Stimulated activated naive CD8-positive, alpha-beta T cell treated with anti-CD3 and anti-CD28 coated beads, Interleukin-15, Interleukin-2, amounts not matched to agents 100 ng/mL and 50 ng/mL, for 24 hours (primary cell): Measurements from ENCODE around the gene ARHGAP23.
A peak's percentile ranks its signal among the peaks of the same experiment; 100 is the strongest.

ENCODE experiments used
- H3K27ac Mint-ChIP-seq: one replicate; pipeline ENCODE4 v1.8.0; 2021; ENCODE audit warnings: mild to moderate bottlenecking, mixed read lengths
- H3K27me3 Mint-ChIP-seq: one replicate; pipeline ENCODE4 v1.8.0; 2021; ENCODE audit warnings: mixed read lengths
- H3K36me3 Mint-ChIP-seq: one replicate; pipeline ENCODE4 v1.8.0; 2021; ENCODE audit warnings: low read depth, mixed read lengths
- H3K4me1 Mint-ChIP-seq: one replicate; pipeline ENCODE4 v1.8.0; 2021; ENCODE audit warnings: low read depth, mixed read lengths
- H3K4me3 Mint-ChIP-seq: one replicate; pipeline ENCODE4 v1.8.0; 2021; ENCODE audit warnings: mild to moderate bottlenecking, mixed read lengths
- H3K9me3 Mint-ChIP-seq: one replicate; pipeline ENCODE4 v1.8.0; 2021; ENCODE audit warnings: mixed read lengths

The ARHGAP23 gene

DNA sequence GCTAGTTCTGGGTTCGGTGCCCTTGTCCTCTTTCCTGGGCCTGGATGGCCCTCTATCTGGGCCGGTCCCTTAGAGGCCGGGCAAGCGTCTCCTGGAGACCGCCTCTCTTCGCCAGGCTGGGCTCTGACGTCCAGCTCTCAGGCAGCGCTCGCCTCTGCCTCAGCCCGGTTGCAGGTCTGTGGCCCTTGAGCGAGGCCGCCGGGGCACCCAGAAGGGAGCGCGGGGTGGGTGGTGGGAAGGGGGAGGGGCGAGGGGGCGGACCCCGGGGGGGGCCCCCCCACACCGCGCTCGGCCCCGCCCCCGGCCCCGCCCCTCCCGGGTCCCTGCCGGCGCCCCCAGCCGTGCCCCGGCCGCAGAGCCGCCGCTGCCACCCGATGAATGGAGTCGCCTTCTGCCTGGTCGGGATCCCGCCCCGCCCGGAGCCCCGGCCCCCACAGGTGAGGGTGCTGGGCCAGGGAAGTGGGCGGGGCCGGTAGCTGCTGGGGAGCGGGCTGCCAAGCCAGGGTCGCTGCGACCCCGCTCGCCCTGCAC lies at the start of gene ARHGAP23:
Gene ARHGAP23 (plus strand): TSS at position 353 of the 531 bp plus-strand sequence. CDS start 22 bp downstream, at position 375.
- no peaks in the 10 kb centered on the region for H3K36me3 Mint-ChIP-seq

GRCh38 chr17:38379448-38379847 lies 48.8 kb upstream of the ARHGAP23 start:
- H3K27ac Mint-ChIP-seq = no peak overlapping the region
- H3K27me3 Mint-ChIP-seq = no peaks in the 10 kb centered on the region
- H3K4me3 Mint-ChIP-seq = no peak overlapping the region

More for the DNA sequence above, at the start of gene ARHGAP23:
- H3K9me3 Mint-ChIP-seq = no peaks in the 10 kb centered on the region
- peaks cover 25% of the 10 kb centered on the region for H3K4me1 Mint-ChIP-seq
- H3K27me3 Mint-ChIP-seq = peaks cover 35% of the 10 kb centered on the region
- H3K4me3 Mint-ChIP-seq = peak within 1 kb of the TSS; percentile 69
- H3K27ac Mint-ChIP-seq = peak within 1 kb of the TSS; percentile 61

GRCh38 chr17:38395090-38395489 lies 33.2 kb upstream of the ARHGAP23 start:
- no peaks in the 10 kb centered on the region for H3K27me3 Mint-ChIP-seq
- H3K36me3 Mint-ChIP-seq = peaks cover 33% of the 10 kb centered on the region
- H3K27ac Mint-ChIP-seq = no peak overlapping the region
- no peak overlapping the region for H3K4me3 Mint-ChIP-seq
- H3K4me1 Mint-ChIP-seq = no peaks in the 10 kb centered on the region
- H3K9me3 Mint-ChIP-seq = no peaks in the 10 kb centered on the region

More at GRCh38 chr17:38379448-38379847, 48.8 kb upstream of the ARHGAP23 start:
- Mint-ChIP-seq H3K4me1 (no peaks in the 10 kb centered on the region), H3K36me3 (peaks cover 29% of the 10 kb centered on the region), H3K9me3 (no peaks in the 10 kb centered on the region)

DNA sequence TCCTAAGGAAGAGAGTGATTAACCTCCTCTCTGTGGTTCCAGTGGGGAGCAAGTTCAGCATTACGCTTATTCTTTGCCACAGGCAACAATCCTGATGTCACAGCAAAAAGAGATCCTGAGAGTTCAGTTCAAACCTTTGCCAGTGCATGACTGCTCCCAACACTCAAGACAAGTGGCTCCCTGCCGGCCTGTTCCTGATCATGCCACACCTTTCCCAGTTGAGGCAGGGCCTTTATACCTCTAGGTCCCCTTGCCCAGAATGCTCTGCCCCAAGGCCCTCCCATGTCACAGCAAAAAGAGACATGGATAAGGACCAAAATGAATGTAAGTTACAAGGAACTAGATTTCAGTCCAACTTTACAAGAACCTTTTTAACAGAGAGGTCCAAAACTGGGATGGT lies 31.0 kb upstream of the ARHGAP23 start:
- Mint-ChIP-seq H3K4me1 (no peaks in the 10 kb centered on the region), H3K27ac (no peak overlapping the region), H3K4me3 (no peak overlapping the region), H3K36me3 (peaks cover 34% of the 10 kb centered on the region), H3K27me3 (no peaks in the 10 kb centered on the region), H3K9me3 (no peaks in the 10 kb centered on the region)

GRCh38 chr17:38400286-38400685 lies 28.0 kb upstream of the ARHGAP23 start:
- Mint-ChIP-seq H3K4me3 (no peak overlapping the region), H3K36me3 (peaks cover 32% of the 10 kb centered on the region), H3K4me1 (no peaks in the 10 kb centered on the region), H3K9me3 (no peaks in the 10 kb centered on the region), H3K27ac (no peak overlapping the region), H3K27me3 (no peaks in the 10 kb centered on the region)

- Mint-ChIP-seq H3K36me3 (peaks cover 20% of the 10 kb centered on the region), H3K27me3 (no peaks in the 10 kb centered on the region), H3K4me3 (no peak overlapping the region), H3K4me1 (no peaks in the 10 kb centered on the region), H3K27ac (no peak overlapping the region), H3K9me3 (no peaks in the 10 kb centered on the region)
Measured at GRCh38 chr17:38401459-38401858, 26.8 kb upstream of the ARHGAP23 start.

- Mint-ChIP-seq H3K9me3 (no peaks in the 10 kb centered on the region), H3K27ac (no peak overlapping the region), H3K36me3 (peaks cover 9% of the 10 kb centered on the region), H3K27me3 (no peaks in the 10 kb centered on the region), H3K4me3 (no peak overlapping the region), H3K4me1 (no peaks in the 10 kb centered on the region)
Measured at GRCh38 chr17:38402897-38403296, 25.4 kb upstream of the ARHGAP23 start.

GRCh38 chr17:38403491-38403890 lies 24.8 kb upstream of the ARHGAP23 start:
- Mint-ChIP-seq H3K27ac (no peak overlapping the region), H3K36me3 (peaks cover 8% of the 10 kb centered on the region), H3K4me3 (no peak overlapping the region), H3K9me3 (no peaks in the 10 kb centered on the region), H3K27me3 (no peaks in the 10 kb centered on the region), H3K4me1 (no peaks in the 10 kb centered on the region)

DNA sequence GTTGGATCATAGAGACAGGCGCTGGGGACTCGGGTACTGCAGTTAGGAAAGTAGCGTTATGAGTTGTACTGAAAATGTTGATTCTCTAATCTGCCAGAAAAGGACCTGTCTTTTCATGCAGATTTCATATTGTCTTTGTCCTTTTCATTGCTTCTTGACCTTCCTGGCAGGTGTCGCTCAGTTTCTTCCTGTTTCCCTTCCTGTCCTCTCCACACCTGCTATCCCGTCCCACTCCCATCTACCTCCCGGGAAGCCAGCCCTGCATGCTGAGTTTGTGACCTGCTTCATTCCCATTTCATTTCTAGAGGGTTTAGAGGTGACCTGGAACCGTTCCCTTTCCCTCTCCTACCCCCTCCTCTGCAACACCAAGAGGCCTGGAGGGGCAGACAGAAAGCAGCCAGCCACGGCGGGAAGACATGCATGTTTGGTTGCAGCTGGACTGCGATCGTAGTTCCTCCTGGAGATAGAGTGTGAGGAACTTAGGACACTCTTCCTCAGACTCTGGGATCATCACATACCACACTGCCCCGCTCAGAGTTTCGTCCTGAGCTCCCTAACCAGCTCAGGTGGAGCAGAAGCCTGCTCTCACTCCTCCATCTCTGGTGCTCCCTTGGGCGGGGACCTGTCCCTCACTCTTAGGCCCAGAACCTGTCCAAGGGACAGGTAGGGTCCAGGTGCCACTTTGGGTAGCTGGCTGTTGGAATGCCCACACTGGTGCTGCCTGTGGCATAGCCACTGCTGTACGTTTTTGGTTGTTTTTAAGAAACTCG lies 23.9 kb upstream of the ARHGAP23 start:
- Mint-ChIP-seq H3K4me3 (no peak overlapping the region), H3K4me1 (no peaks in the 10 kb centered on the region), H3K27me3 (no peaks in the 10 kb centered on the region), H3K36me3 (peaks cover 6% of the 10 kb centered on the region), H3K9me3 (no peaks in the 10 kb centered on the region), H3K27ac (no peak overlapping the region)

GRCh38 chr17:38405654-38406053 lies 22.6 kb upstream of the ARHGAP23 start:
- Mint-ChIP-seq H3K27me3 (no peaks in the 10 kb centered on the region), H3K27ac (no peak overlapping the region), H3K9me3 (no peaks in the 10 kb centered on the region), H3K36me3 (peaks cover under 1% of the 10 kb centered on the region), H3K4me1 (no peaks in the 10 kb centered on the region), H3K4me3 (no peak overlapping the region)

GRCh38 chr17:38410201-38410600 lies 18.1 kb upstream of the ARHGAP23 start:
- Mint-ChIP-seq H3K9me3 (no peaks in the 10 kb centered on the region), H3K4me1 (peaks cover 2% of the 10 kb centered on the region), H3K27me3 (peaks cover 5% of the 10 kb centered on the region), H3K4me3 (no peak overlapping the region), H3K27ac (no peak overlapping the region), H3K36me3 (no peaks in the 10 kb centered on the region)

- Mint-ChIP-seq H3K9me3 (no peaks in the 10 kb centered on the region), H3K36me3 (no peaks in the 10 kb centered on the region), H3K4me3 (peak overlapping the region; percentile 60), H3K27me3 (peaks cover 33% of the 10 kb centered on the region), H3K4me1 (peaks cover 12% of the 10 kb centered on the region), H3K27ac (peak overlapping the region; percentile 85)
Measured at GRCh38 chr17:38415250-38416194, 12.7 kb upstream of the ARHGAP23 start.

DNA sequence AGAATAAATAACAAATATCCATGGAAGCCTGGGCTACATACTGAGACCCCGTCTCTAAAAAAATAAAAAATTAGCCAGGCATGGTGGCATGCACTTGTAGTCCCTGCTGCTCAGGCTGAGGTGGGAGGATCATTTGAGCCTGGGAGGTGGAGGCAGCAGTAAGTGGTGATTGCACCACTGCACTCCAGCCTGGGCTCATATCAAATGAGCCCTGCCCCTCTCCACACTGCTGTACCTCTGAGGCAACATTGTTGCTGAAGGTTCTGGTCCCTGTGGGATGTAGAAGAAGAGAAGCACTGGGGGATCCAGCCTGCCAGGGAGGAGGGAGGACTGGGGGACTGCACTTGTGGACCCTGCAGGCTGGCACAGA lies 11.4 kb upstream of the ARHGAP23 start:
- H3K9me3 Mint-ChIP-seq = no peaks in the 10 kb centered on the region
- H3K36me3 Mint-ChIP-seq = no peaks in the 10 kb centered on the region
- peaks cover 37% of the 10 kb centered on the region for H3K27me3 Mint-ChIP-seq
- H3K27ac Mint-ChIP-seq = no peak overlapping the region
- peaks cover 12% of the 10 kb centered on the region for H3K4me1 Mint-ChIP-seq
- no peak overlapping the region for H3K4me3 Mint-ChIP-seq

- Mint-ChIP-seq H3K4me1 (peaks cover 12% of the 10 kb centered on the region), H3K27me3 (peaks cover 40% of the 10 kb centered on the region), H3K36me3 (no peaks in the 10 kb centered on the region), H3K9me3 (no peaks in the 10 kb centered on the region), H3K27ac (no peak overlapping the region), H3K4me3 (no peak overlapping the region)
Measured at GRCh38 chr17:38417210-38417951, 10.9 kb upstream of the ARHGAP23 start.
